GM21737 (cell line): ENCODE results near the gene DYNLT2B.
"Not testable (repeated sequence)": the region's sequence is repeated elsewhere in the genome, so short reads cannot be mapped to it uniquely, and the experiment has no call there.

ENCODE experiments used
- ATAC-seq: cut with Tn5 transposase; IDR thresholded peaks from one replicate; pipeline ENCODE4 v1.9.1; 2021; ENCODE audit warnings: mild to moderate bottlenecking, moderate library complexity; ENCODE audit not compliant: unreplicated experiment

Gene DYNLT2B

DNA sequence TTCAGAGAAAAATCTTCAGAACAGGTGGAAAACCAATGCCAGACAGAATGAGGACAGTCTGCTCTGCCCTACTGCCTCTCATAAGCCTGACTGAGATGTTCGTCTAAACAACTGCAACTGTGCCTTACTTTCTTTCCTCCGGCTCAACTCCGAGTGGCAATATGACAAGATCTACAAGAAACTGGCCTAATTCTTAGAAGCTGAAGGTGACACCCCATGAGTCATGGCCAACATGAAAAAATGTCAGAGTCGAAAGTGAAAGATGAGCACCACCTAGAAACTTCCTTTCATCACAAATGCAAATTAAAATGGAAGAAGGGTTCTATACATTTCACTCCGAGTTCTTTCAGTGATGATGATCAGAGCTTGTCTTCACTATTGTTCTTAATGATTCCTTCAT, 43.5 kb downstream of the DYNLT2B start:
- no peak for ATAC-seq

DNA sequence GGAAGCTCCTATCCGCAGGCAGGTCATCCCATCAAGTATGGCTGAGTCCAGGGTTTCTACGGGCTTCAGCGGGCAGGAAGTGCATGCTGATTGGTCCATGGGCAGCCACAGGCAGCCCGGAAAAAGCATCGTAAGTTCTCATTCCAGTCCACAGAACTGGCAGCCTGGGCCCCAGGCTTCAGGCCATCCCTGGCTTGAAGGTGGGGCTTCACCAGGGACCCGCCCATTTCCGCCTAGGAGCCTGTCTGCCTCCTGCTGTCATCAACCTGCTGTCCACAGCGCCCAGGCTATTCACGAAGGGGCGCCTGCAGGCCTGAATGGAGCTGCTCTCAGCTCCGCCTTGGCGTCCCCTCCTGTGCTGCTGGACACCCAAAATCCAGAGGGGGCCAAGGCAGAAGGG, 44.4 kb downstream of the DYNLT2B start:
- ATAC-seq: no peak

DNA sequence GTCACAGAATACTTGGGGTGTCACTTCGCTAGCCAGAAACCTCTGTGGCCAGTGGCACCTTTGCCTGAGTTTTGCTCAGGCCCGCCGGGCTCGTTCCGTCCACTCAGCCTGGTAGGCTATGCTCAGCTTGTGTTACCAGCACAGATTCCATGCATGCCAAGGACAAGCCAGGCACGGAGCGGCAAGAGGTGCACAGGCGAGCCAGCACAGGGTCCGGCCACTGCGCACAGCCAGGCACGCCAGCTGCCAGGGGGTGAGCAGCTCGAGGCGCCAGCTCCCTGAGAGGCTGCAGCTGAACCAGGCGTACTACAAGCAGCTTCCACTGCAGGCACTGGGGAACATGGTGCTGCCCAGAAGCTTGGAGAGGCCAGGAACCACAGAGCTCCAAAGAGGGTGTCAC, 45.2 kb downstream of the DYNLT2B start:
- ATAC-seq: no peak

DNA sequence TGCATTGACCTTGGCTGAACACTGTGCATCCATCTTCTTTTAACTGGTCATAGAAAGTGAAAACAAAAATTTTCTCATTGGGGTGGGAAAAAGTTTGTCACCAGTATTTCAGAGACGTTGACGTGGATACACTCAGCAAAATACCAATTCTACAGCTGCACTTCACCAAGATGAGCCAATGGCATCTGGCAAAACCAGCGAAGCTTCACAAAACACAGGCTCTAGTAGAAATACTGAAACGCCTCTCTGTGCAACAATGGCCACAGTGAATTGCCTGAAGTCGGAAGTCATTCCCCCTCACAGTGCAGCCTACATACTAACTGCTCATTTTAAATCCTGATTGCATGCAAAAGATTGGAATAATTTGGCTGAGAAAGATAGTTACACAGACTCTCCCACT, 47.5 kb downstream of the DYNLT2B start:
- no peak for ATAC-seq

DNA sequence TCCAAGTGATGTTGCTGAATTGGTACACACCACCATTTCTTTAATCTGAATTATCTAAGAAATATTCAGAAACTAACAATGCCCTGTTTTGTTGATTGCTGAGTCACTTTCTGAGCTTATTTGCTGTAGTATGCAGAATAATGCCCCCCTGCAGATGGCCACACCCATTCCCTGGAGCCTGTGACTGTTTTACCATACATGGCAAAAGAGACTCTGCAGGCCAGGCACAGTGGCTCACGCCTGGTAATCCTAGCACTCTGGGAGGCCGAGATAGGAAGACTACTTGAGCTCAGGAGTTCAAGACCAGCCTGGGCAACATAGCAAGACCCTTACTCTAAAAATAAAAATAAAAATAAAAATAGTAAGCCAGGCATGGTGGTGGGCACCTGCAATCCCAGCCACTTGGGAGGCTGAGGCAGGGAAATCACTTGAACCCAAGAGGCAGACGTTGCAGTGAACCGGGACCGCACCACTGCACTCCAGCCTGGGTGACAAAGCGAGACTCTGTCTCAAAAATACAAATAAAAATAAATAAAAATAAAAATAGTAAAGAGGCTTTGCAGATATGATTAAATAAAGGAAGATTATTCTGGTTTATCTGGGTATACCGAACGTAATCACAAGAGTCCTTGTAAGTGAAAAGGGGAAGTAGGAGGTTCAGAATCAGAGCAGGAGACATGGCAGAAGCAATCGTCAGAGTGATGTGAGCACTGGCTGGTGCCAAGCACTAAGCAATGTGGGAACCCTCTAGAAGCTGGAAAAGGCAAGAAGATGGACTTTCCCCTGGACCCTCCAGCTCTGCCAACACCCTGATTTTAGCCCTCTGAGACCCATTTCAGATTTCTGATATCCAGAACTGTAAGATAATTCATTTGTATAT, 49.5 kb downstream of the DYNLT2B start:
- ATAC-seq: no peak

DNA sequence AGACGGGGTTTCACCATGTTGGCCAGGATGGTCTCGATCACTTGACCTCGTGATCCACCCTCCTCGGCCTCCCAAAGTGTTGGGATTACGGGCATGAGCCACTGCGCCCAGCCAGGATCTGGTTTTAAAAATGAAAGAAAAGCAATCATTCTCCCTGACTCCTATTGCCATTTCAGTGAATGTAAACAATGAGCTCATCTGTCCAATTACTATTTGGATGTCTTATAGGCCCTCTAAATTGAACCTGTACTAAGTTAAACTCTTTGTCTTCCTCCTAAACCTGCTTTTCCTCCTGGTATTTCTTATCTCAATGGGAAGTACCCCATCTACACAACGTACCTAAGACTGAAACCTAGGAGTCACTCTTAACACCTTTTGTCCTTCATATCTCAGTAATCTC, 54.2 kb downstream of the DYNLT2B start:
- no peak for ATAC-seq

DNA sequence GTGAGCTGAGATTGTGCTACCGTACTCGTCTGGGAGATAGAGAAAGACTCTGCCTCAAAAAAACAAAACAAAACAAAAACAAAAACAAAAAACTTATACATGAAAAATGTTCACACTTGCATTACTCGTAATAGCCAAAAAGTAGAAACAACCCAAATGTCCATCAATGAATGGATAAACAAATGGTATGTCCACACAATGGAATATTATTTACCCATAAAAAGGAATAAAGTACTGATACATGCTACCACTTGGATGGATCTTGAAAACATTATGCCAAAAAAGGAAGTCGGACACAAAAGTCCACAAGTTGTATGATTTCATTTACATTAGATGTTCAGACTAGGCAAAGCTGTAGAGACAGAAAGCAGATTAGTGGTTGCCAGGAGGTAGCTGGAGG, 57.3 kb downstream of the DYNLT2B start:
- ATAC-seq: no peak

DNA sequence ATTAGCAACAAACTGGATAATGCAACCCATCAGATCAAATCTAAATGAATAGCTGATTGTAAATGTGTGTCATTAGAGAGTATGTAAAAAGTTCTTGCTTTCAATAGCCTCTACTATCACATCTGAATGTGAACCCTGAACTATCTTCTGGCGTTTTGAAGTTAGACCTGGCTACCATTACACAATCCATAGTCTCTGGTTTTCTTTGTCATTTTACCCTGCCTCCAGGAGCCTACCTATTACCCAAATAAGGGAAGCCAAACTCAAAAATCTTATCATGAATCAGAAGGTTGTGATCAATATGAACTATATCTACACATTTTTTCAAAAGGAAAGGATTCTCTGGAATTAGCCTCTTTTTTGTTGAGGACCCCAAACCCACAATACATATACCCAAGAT, 62.3 kb downstream of the DYNLT2B start:
- no peak for ATAC-seq

DNA sequence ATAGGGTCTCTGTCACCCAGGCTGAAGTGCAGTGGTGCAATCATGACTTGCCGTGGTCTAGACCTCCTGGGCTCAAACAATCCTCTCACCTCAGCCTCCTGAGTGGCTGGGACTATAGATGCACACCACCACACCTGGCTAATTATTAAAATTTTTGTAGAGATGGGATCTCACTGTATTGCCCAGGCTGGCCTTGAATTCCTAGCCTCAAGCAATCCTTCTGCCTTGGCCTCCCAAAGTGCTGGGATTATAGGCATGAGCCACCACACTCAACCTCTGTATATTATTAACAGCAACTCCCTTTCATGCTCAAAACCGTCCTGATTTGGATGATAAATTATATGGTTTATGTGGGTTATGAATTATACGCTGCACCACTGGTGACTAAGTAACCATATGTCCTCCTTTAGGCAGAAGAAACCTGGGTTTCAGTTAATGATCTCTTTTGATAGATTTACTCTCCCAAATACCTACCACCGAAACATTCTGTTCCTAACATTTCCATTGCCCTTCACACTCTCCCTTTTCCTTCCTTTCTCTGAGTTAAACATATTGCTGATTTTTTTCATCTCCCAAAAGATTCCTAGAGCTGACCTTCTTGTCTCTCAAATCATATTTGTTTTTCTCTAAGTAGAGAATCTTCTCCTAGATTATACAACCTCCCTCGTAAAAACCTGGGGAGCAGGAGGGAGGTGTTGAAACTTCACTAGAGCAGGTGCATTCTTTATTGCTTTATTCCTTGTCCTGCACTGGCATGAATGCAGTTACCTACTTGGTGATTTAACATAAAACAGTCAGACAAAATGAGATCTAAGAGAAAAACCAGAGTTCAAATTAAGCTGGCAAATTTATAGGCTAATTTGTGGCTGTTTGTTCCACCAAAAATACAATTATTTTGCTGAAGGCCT, 63.4 kb downstream of the DYNLT2B start:
- ATAC-seq: no peak

DNA sequence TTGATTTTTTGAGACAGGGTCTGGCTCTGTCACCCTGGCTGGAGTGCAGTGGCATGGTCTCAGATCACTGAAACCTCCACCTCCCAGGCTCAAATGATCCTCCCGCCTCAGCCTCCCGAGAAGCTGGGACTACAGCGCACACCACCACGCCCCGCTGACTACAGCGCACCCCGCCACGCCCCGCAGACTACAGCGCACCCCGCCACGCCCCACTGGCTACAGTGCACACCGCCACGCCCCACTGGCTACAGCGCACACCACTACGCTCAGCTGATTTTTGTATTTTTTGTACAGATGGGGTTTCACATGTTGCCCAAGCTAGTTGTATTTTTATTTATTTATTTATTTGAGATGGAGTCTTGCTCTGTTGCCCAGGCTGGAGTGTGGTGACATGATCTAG, 66.1 kb downstream of the DYNLT2B start:
- no peak for ATAC-seq

DNA sequence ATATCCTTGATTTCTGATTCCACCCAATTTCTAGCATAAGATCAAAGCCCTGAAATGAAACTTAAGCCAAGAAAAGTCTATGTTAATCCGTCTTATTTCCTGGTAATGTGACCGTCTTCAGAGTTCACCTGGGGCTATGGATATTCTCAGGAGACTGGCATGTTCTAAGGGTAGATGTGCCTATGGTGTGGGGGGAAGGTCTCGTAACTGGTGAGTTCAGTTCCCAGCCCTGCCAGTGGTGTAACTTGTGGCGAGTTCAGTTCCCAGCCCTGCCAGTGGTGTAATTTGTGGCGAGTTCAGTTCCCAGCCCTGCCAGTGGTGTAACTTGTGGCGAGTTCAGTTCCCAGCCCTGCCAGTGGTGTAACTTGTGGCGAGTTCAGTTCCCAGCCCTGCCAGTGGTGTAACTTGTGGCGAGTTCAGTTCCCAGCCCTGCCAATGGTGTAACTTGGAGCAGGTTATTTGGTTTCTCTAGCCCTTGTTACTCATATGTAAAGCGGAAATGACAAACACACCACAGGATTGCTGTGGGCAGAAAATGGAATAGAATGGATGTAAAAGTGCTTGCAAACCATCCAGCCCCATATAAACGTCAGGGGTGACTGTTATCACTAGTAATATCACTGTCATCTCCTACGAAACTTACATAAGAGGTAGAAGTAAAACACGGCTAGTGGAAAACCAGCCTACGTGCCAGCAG, 71.3 kb downstream of the DYNLT2B start:
- ATAC-seq: no peak

DNA sequence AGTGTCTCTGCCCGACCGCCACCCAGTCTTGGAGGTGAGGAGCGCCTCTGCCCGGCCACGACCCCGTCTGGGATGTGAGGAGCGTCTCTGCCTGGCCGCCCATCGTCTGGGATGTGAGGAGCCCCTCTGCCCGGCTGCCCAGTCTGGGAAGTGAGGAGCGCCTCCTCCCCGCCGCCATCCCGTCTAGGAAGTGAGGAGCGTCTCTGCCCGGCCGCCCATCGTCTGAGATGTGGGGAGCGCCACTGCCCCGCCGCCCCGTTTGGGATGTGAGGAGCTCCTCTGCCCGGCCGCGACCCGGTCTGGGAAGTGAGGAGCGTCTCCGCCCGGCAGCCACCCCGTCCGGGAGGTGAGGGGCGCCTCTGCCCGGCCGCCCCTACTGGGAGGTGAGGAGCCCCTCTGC, 73.9 kb downstream of the DYNLT2B start:
- not testable (repeated sequence) for ATAC-seq

DNA sequence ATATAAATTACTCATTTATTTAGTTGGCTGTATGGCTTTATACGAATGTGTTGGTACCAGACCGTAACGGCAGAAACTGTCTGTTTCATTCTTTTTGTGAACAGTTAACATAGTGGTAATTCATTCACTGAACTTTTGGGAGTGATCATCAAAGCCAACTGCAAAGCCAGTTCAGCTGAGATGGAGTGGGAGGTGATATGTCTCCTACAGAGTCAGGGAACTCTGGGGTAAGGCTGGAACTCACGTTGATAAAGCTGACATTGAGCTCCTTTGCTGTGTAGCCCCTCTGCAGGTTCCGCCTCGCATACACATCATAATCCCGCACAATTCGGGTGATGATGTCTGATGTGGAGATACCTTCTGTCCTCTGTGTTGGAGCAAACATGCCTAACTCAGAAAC, 76.3 kb downstream of the DYNLT2B start:
- no peak for ATAC-seq
